ENCODE results near the gene ABHD12.

DNA sequence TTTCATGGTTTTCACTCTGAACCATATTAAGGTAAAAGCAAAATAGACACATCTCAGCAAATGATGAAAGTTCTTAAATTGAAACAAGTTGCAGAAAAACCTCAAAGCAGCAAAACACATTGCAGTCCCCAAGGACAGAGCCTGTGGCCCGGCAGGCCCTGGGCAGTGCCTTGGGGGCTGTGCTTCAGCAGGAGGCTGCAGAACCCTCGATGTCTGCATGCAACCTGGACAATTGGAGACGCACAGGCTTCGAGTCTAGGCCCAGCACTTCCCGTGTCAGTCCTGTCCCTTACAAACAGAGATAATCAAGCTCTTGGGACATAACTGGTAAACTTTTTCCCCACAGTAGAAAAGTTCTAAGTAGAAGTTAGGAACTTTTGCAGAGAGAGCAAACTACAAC, 133.5 kb downstream of the ABHD12 start:
- TF ChIP-seq, protein P1, sequence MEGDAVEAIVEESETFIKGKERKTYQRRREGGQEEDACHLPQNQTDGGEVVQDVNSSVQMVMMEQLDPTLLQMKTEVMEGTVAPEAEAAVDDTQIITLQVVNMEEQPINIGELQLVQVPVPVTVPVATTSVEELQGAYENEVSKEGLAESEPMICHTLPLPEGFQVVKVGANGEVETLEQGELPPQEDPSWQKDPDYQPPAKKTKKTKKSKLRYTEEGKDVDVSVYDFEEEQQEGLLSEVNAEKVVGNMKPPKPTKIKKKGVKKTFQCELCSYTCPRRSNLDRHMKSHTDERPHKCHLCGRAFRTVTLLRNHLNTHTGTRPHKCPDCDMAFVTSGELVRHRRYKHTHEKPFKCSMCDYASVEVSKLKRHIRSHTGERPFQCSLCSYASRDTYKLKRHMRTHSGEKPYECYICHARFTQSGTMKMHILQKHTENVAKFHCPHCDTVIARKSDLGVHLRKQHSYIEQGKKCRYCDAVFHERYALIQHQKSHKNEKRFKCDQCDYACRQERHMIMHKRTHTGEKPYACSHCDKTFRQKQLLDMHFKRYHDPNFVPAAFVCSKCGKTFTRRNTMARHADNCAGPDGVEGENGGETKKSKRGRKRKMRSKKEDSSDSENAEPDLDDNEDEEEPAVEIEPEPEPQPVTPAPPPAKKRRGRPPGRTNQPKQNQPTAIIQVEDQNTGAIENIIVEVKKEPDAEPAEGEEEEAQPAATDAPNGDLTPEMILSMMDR (IDR thresholded peaks at IDR 0.05; ENCODE audit: poor library complexity) = no peak
- TF ChIP-seq EZH2 (IDR thresholded peaks at IDR 0.05; ENCODE audit: borderline replicate concordance) = no peak
